Thoracic aorta endothelial cell (primary cell): ENCODE data around the gene TMEM239. TPM values are rescaled to one million over a fixed set of nuclear protein-coding genes. Genes with fewer than 3 reads are reported as not detected.

Experiments
- total RNA-seq: library from RNA; depleted of rRNA; stranded (reverse); fragments of >200 nt; gene quantifications from 2 replicates; pipeline ENCODE4 v1.2.3, GENCODE V29; 2012

TMEM239 gene
- total RNA-seq, result not detected in 2 replicates

DNA sequence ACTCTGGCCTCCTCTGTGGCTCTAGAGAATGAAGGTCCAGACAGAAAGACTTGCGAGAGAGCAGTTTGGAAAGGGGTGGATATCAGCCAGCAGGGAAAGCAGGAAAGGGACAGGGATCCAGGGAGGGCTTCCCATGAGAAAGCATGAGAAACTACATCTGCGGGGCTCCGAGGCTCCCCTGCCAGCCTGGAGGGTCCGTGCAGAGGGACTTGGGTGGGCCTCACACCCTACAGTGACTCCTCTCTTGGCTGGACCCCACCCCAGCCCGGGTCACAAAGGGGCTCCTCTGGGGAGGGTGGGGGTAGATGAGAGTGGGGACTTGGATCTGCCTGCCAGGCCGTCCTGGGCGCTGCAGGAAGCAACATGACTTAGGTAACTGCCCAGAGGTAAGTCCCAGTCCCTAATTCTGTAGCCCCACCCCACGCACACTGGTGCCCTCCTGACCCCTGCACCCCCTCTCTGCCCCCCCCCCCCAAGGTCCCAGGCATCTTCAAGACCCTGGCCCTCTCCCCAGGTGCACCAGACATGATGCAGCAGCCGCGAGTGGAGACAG, at the start of gene TMEM239:
Gene TMEM239, plus strand, starts transcription at position 335 of the 553 bp plus-strand sequence. Its CDS starts 191 bp downstream, at position 526.

DNA sequence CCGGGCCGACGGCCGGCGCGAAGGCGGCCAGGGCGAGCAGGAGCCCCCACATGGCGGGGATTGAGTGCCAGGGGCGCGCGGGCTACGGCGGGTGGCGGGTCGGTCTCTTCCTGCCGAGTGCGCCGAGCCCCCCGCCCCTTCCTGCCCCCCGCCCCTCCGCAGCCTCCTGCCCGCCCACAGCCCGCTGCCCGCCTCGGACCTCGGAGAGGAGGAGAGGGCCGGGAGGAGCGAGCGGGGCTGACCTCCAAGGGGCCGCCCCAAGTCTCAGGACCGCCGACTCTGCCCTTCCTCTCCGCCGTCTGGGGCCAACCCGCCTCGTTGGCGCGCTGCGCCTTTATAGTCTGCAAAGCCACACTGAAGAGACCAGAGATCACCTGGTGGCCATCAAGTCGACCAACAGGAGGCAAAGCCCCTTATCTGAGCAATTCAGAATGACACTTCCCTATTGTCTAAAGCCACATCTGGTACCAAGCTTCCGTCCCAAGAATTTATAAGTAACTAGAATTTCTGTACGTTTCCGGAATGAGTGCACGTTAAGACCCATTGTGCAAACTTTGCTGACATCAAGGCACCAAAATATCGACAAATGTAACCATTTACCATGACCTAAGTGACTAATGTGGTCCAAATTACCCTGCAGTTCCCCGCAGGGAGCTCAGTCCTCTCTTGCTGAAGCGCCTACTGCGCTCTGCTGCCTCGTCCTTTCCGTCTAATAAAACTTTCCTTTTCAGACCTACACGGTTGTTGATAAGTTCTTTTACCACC, 15.5 kb upstream of the TMEM239 start, which contains the start of gene CPXM1:
Gene CPXM1, minus strand, starts transcription at position 107 of the 765 bp plus-strand sequence. Its CDS starts 55 bp downstream, at position 52.

DNA sequence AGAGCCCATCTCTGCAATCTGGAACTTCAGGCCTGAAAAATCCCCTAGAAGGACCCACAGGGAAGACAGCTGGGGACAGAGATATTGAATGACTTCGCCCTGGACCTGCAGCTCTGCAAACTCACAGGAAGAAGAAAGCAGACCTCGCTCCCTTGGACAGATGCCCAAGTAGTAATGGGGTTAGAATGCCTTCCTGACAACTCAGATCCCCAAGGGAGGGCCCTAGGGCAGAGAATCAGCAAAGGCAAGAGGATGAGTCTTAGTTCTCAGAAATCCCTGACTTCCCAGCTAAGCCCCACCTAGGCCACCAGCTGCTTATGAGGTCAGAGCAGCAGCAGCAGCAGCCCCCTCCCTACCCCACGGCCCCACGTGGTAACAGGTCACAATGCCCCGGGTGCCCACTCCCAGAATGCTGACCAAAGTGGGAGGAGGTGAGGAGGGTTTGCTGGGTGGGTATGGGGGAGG, 1.5 kb upstream of the TMEM239 start, which contains the start of gene C20orf141:
Gene C20orf141, plus strand, starts transcription at position 401 of the 465 bp plus-strand sequence. CDS start 198 bp downstream, outside the sequence.

GRCh38 chr20:2840138-2840966, 24.2 kb downstream of the TMEM239 start, which contains the start of the genes PCED1A and VPS16:
TSS of gene PCED1A (minus strand) at chr20:2840655. CDS start at chr20:2839912, 743 bp downstream.
TSS of gene VPS16 (plus strand) at chr20:2840745. CDS start at chr20:2840775, 30 bp downstream.

Other genes starting within 250 kb of the TMEM239 start
- 200 and 273 TPM in 2 replicates for gene NOP56, start 163.7 kb upstream of the TMEM239 start, total RNA-seq
- 86.9 and 87.8 TPM in 2 replicates for gene IDH3B, start 152.1 kb upstream of the TMEM239 start, total RNA-seq
- 0.53 and 1.0 TPM in 2 replicates for gene EBF4, start 123.6 kb upstream of the TMEM239 start, total RNA-seq
- gene CPXM1, start 15.7 kb upstream of the TMEM239 start, total RNA-seq, result 0.13 and 0.14 TPM in 2 replicates
- gene C20orf141, start 1.4 kb upstream of the TMEM239 start, total RNA-seq, result not detected in 2 replicates
- gene PCED1A, start 24.3 kb downstream of the TMEM239 start, total RNA-seq, result 13.6 and 16.6 TPM in 2 replicates
- 29.1 and 29.5 TPM in 2 replicates for gene VPS16, start 24.4 kb downstream of the TMEM239 start, total RNA-seq
- gene PTPRA, start 57.1 kb downstream of the TMEM239 start, total RNA-seq, result 48.3 and 61.7 TPM in 2 replicates
- gene GNRH2, start 227.3 kb downstream of the TMEM239 start, total RNA-seq, result 0.65 and 0.66 TPM in 2 replicates
- 33.6 and 34.7 TPM in 2 replicates for gene MRPS26, start 229.7 kb downstream of the TMEM239 start, total RNA-seq